Measurements from ENCODE around the gene YEATS2.
"Not testable (repeated sequence)": the region's sequence is repeated elsewhere in the genome, so short reads cannot be mapped to it uniquely, and the experiment has no call there.

The YEATS2 gene

DNA sequence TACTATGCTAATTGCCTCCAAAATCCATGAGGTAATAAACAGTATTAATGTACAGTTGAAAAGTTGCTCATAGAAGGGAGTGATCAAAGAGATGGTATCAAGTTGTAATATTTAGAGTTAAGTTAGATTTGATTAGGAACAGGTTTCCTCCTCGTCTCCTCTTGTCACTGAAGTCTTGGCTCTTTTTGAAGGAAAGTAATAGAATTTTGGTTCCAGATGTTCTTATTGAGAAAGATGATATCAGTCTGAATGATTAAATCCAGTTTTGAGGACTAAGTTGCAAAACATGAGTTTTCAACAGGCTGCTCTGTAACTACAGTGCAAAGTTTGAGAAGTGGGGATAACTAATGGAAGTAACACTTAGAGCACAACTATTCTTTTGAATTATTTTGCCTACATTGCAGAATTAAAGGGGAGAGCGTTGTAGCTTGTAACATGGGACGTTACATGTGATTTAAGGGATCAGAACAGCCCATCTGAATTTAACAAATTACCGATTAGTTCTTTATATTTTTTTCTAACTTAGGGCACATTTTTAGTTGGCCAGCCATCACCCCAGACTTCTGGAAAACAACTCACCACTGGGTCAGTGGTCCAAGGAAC is 79.5 kb downstream of the YEATS2 start:
- DNase-seq (ENCODE audit: low spot score), result no peak

DNA sequence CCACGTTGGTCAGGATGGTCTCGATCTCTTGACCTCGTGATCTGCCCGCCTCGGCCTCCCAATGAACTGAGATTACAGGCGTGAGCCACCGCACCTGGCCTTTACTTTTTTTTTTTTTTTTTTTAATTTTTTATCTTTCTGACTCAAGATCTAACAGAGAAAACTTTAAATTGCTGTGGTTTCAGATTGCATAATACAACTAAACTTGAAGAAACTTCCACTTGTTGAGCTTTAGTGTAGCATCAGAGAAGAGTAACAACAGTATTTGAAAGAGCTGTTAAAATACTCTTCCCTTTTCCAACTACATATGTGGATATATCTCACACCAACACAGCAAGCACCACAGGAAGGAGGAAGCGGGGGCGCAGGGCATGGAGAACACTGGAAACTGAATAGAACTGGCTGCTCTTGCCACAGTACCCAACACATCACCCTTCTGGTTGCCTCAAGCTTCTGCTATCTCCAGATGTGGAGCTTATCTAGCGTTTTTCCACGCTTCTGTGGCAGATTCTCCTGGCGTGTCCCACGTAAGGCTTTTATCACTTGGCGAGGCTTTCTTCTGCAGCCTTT is 82.4 kb downstream of the YEATS2 start:
- DNase-seq (ENCODE audit: low spot score), result no peak

DNA sequence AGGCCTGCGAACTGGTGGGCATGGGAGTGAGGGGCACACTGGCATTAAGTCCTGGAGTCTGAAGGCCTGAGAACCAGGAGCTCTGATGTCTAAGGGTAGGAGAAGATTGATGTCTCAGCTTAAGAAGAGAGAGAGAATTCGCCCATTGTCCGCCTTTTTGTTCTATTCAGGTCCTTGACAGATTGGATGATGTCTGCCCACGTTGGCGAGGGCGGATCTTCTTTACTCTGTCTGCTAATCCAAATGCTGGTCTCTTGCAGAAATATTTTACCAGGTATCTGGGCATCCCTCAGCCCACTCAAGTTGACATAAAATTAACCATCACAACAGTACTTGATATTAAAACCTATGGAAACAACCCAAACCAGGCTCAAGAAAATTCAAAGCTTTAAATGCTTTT is 83.6 kb downstream of the YEATS2 start:
- no peak for DNase-seq (ENCODE audit: low spot score)

DNA sequence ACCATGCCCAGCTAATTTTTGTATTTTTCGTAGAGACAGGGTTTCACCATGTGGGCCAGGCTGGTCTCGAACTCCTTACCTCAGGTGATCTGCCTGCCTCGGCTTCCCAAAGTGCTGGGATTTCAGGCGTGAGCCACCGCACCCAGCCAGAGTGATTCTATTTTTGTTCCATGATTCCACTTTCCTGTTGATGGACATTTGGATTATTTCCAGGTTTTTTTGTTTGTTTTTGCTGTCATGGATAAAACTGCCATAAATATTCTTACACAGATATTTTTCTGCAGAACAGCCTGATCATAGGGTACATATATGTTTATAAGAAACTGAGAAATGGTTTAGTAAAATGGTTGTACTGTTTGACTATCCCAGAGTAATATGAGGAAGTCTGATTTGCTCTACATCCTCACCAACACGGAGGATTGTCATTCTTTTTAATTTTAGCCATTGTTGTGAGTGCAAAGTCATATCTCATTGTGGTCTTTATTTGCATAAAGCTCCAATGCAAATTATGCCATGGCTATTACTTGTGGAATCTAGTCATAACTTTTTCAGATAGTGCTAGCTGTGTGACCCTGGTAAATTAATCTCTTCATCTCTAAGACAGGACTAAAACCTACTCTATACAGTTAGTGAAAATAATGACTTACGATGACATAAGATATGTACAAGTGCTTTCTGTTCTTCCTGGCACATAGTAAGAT is 85.1 kb downstream of the YEATS2 start:
- DNase-seq (ENCODE audit: low spot score), result no peak

DNA sequence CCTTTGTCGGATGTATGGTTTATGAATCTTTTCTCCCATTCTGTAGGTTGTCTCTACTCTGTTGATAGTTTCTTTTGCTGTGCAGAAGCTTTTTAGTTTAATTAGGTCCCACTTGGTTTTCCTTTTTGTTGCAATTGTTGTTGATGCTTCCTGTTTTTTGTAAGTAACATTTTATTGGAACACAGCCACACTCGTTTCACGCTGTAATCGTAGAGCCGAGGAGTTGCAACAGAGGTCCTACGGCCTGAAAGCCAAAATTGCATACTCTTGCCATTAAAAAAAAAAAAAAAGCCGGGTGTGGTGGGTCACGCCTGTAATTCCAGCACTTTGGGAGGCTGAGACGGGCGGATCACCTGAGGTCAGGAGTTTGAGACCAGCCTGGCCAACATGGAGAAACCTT is 86.9 kb downstream of the YEATS2 start:
- not testable (repeated sequence) for DNase-seq (ENCODE audit: low spot score)

DNA sequence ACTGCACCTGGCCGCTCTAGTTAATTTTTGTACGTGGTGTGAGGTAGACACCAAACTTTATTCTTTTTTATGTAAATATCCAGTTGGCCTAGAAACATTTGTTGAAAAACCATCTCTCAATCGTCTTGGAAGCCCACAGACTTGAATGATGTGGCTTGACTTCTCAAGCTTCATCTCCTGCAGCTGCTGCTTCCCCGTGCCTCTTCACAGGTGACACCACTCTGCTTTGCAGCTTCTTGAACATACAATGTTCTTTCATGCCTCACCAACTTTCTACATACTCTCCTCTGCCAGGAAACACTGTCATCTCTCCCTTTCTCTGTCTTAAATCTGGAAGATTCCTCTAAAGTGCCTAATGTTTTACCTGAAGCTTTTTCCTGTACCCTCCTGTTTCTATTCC is 92.2 kb downstream of the YEATS2 start:
- DNase-seq (ENCODE audit: low spot score), result no peak

GRCh38 chr3:183790700-183791099 is 93.1 kb downstream of the YEATS2 start:
- no peak for DNase-seq (ENCODE audit: low spot score)

DNA sequence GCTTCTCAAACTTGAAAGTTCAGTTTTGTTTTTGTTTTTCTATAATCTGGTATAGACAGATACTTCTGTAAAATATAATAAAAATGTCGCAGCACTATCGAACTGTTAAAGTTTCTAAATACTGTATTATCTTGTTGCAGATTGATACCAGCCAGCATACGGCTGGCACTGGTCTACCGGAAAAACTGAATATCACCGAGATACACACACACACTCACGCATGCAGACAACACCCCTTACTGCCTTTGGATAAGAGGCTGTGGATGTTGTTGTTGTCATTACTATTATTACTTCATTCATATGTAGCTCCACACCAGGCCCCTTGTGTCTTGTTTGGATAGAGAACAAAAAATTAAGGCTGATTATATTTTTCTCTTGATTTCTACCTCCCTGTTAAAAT is 95.4 kb downstream of the YEATS2 start:
- DNase-seq (ENCODE audit: low spot score), result no peak

DNA sequence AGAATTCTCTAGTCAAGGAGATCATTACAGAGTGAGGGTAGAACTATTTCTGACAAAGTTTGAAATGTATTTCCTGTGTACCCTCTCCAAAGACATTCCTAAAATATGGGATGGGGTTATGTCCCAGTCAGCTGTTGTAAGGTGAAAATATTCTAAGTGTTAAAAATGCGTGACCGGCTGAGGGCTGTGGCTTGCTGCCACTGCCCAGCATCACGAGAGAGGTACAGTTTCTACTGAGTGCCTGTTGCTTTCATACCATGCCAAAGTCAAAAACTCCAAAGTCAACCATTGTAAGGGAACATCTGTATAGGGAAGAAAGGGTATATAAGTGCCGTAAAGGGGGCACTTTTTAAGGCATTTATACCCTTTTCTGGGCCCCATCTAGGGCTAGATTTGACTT is 96.9 kb downstream of the YEATS2 start:
- DNase-seq (ENCODE audit: low spot score), result no peak

- no peak for DNase-seq (ENCODE audit: low spot score)
These were observed 98.8 kb downstream of the YEATS2 start for GRCh38 chr3:183796372-183796771.

GRCh38 chr3:183797996-183798395 is 100.4 kb downstream of the YEATS2 start:
- no peak for DNase-seq (ENCODE audit: low spot score)

- no peak for DNase-seq (ENCODE audit: low spot score)
These were observed 101.9 kb downstream of the YEATS2 start for GRCh38 chr3:183799461-183799860.

- DNase-seq (ENCODE audit: low spot score), result peak; percentile 98
These were observed 102.8 kb downstream of the YEATS2 start for GRCh38 chr3:183800243-183800863.

- no peak for DNase-seq (ENCODE audit: low spot score)
These were observed 104.0 kb downstream of the YEATS2 start for GRCh38 chr3:183801601-183802000.

GRCh38 chr3:183802989-183803388 is 105.4 kb downstream of the YEATS2 start:
- no peak for DNase-seq (ENCODE audit: low spot score)

GRCh38 chr3:183807209-183807728 is 109.7 kb downstream of the YEATS2 start:
- DNase-seq (ENCODE audit: low spot score), result no peak

GRCh38 chr3:183807881-183808280 is 110.3 kb downstream of the YEATS2 start:
- DNase-seq (ENCODE audit: low spot score), result no peak

DNA sequence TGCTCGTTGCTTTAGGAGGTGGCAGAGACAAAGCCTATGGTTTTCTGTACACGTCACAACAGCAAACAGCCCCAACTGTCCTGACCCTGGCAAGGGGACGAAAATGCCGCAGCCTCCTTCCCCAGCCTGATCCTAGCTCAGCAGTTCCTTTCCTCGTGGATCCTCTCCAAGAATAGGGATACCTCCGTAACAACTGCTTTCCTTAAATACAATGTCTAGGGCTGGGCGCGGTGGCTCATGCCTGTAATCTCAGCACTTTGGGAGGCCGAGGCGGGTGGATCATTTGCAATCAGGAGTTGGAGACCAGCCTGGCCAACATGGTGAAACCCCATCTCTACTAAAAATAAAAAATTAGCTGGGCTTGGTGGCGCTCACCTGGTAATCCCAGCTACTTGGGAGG is 110.8 kb downstream of the YEATS2 start:
- DNase-seq (ENCODE audit: low spot score), result no peak

DNA sequence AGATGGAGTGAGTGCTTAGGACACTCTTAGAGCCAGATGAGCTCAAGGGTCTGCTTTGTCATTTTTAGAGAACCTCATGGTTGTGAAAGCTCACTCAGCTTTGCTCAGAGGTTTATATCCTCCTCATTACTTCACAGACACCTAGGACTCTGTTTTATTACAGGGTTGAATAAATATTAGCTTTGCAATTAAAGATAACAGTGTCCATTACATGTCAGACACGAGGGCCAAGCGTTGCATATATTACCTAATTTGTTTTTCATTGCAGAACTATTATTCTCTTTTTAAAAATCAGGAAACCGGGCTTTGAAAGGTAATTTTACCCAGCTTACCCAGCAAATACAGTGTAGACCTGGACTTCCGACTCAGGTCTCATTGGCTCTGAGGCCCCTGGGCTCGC is 111.7 kb downstream of the YEATS2 start:
- no peak for DNase-seq (ENCODE audit: low spot score)

- DNase-seq (ENCODE audit: low spot score), result no peak
These were observed 113.3 kb downstream of the YEATS2 start for GRCh38 chr3:183810643-183811594.

GRCh38 chr3:183811638-183812037 is 114.0 kb downstream of the YEATS2 start:
- no peak for DNase-seq (ENCODE audit: low spot score)
